ENCODE data around the gene THOC1. TPM values are rescaled to one million over a fixed set of nuclear protein-coding genes. Genes with fewer than 3 reads are reported as not detected.

The THOC1 gene
- total RNA-seq, 2 donors from 2014 or later: 81.8 to 99.6 TPM

DNA sequence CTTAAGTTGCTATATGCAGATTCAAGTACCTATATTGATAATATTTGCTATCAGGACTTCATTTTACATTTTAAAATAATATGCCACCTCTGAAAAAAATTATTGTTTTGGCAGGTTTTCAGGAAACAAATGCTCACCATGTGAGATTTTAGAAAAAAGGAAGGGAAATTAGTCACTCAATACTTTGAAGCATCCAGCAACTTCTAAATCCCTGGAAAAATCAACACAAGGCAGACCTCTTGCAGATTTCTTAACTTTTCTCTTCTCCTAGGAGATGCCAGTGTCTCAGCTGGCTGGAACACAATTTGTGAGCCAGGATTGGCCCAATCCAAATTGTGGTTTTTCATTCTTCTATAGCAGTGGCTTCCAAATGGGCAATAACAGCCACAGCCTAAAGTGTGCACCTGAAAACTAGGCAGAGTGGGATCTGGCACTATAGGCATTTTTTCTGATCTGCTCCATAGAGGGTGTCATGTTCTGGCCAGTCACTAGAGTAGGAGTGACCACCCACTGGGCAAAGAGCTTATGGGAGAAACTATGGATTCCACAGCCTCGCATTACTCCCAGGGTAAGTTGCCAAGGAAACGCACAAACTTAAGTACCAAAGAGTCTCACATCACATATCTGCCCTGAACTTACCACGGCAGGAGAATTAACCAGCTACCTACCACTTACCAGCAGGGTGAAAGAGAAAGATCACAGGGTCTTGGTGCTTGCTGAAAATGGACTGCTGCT, 28.1 kb upstream of the THOC1 start:
- TF ChIP-seq, protein P1, sequence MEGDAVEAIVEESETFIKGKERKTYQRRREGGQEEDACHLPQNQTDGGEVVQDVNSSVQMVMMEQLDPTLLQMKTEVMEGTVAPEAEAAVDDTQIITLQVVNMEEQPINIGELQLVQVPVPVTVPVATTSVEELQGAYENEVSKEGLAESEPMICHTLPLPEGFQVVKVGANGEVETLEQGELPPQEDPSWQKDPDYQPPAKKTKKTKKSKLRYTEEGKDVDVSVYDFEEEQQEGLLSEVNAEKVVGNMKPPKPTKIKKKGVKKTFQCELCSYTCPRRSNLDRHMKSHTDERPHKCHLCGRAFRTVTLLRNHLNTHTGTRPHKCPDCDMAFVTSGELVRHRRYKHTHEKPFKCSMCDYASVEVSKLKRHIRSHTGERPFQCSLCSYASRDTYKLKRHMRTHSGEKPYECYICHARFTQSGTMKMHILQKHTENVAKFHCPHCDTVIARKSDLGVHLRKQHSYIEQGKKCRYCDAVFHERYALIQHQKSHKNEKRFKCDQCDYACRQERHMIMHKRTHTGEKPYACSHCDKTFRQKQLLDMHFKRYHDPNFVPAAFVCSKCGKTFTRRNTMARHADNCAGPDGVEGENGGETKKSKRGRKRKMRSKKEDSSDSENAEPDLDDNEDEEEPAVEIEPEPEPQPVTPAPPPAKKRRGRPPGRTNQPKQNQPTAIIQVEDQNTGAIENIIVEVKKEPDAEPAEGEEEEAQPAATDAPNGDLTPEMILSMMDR (conservative IDR thresholded peaks at IDR 0.05): no peak
- DNase-seq: no peak
- Histone ChIP-seq H3K27me3 (ENCODE audit: control insufficient read depth, insufficient read depth, low read length, poor library complexity, severe bottlenecking) (no peaks in the 10 kb centered on the region), H3K9ac (ENCODE audit: extremely low read depth, low read length, poor library complexity, severe bottlenecking) (no peak overlapping the region), H3K27ac (ENCODE audit: low read depth, low read length) (no peak overlapping the region), H3K4me3 (ENCODE audit: low read length) (no peak overlapping the region), H3K9me3 (ENCODE audit: control insufficient read depth, low read length) (peaks cover 8% of the 10 kb centered on the region), H3K36me3 (ENCODE audit: control insufficient read depth, insufficient read depth, low read length) (no peaks in the 10 kb centered on the region), H3K4me1 (ENCODE audit: control insufficient read depth, insufficient read depth, low read length) (no peaks in the 10 kb centered on the region)
- no peak overlapping the region for H3K27ac Mint-ChIP-seq
- no peaks in the 10 kb centered on the region for H3K27me3 Mint-ChIP-seq (ENCODE audit: insufficient read depth)
- peaks cover 2% of the 10 kb centered on the region for H3K36me3 Mint-ChIP-seq (ENCODE audit: low read depth)
- 67% methylated on average over 3 of the region's 3 CpGs; no CpG with 5 or more reads in 1 of the 2 experiments for WGBS, 2 experiments (ENCODE audit: insufficient coverage in 1 of 2, insufficient read length in 1 of 2)
- peaks cover 7% of the 10 kb centered on the region for H3K9me3 Mint-ChIP-seq
- no peaks in the 10 kb centered on the region for H3K4me1 Mint-ChIP-seq
- H3K4me3 Mint-ChIP-seq: no peak overlapping the region

DNA sequence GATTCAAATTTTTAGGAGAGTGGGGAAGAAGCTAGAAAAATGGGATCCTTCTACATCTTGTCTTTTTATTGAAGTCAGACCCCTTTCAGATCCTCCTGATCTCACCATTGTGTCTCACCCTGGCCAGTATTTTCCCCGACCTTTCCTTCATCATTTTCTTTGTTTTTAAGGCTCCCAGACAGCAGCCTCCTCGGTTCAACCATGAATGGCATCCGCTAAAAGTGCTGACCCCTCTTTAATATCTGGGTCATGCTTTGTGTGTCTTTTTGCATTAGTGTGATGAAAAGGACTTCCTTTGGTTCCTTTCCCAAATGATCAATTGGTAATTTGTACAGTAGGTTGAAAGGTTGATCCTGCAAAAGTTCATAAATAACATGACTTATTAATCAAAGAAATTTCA, 26.7 kb upstream of the THOC1 start:
- H3K27ac Mint-ChIP-seq: no peak overlapping the region
- WGBS, 2 experiments (ENCODE audit: insufficient coverage in 1 of 2, insufficient read length in 1 of 2): 50 to 83% methylated on average over 2 to 3 of the region's 3 CpGs
- Histone ChIP-seq H3K27ac (ENCODE audit: low read depth, low read length) (no peak overlapping the region), H3K27me3 (ENCODE audit: control insufficient read depth, insufficient read depth, low read length, poor library complexity, severe bottlenecking) (no peaks in the 10 kb centered on the region), H3K9ac (ENCODE audit: extremely low read depth, low read length, poor library complexity, severe bottlenecking) (no peak overlapping the region), H3K4me1 (ENCODE audit: control insufficient read depth, insufficient read depth, low read length) (no peaks in the 10 kb centered on the region), H3K36me3 (ENCODE audit: control insufficient read depth, insufficient read depth, low read length) (no peaks in the 10 kb centered on the region), H3K9me3 (ENCODE audit: control insufficient read depth, low read length) (peaks cover 7% of the 10 kb centered on the region), H3K4me3 (ENCODE audit: low read length) (no peak overlapping the region)
- H3K27me3 Mint-ChIP-seq (ENCODE audit: insufficient read depth): no peaks in the 10 kb centered on the region
- H3K4me1 Mint-ChIP-seq: no peaks in the 10 kb centered on the region
- H3K36me3 Mint-ChIP-seq (ENCODE audit: low read depth): no peaks in the 10 kb centered on the region
- no peak overlapping the region for H3K4me3 Mint-ChIP-seq
- no peak for DNase-seq
- peaks cover 1% of the 10 kb centered on the region for H3K9me3 Mint-ChIP-seq
- TF ChIP-seq, protein P1 (conservative IDR thresholded peaks at IDR 0.05): no peak

DNA sequence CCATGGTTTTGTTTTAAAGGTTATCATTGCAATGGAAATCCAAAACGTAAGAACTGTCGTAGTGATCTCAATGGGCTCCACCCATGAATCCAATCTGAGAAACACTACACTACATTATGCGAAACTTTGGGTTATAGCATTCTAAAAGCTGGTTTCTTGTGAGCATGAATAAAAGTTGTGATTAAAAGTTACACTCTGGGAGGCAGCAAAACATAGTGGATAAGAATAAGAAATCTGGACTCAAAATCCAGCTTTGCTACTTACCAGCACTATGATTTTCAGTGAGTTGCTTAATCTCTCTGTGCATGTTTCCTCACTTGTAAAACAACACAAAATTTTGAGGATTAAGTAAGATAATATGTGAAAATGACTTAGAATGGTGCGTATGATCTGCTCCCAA, 25.7 kb upstream of the THOC1 start:
- Mint-ChIP-seq H3K27ac (no peak overlapping the region), H3K4me3 (no peak overlapping the region), H3K36me3 (ENCODE audit: low read depth) (no peaks in the 10 kb centered on the region), H3K4me1 (no peaks in the 10 kb centered on the region), H3K9me3 (no peaks in the 10 kb centered on the region), H3K27me3 (ENCODE audit: insufficient read depth) (no peaks in the 10 kb centered on the region)
- Histone ChIP-seq H3K36me3 (ENCODE audit: control insufficient read depth, insufficient read depth, low read length) (no peaks in the 10 kb centered on the region), H3K9me3 (ENCODE audit: control insufficient read depth, low read length) (peaks cover under 1% of the 10 kb centered on the region), H3K27me3 (ENCODE audit: control insufficient read depth, insufficient read depth, low read length, poor library complexity, severe bottlenecking) (no peaks in the 10 kb centered on the region), H3K4me1 (ENCODE audit: control insufficient read depth, insufficient read depth, low read length) (no peaks in the 10 kb centered on the region), H3K9ac (ENCODE audit: extremely low read depth, low read length, poor library complexity, severe bottlenecking) (no peak overlapping the region), H3K27ac (ENCODE audit: low read depth, low read length) (no peak overlapping the region), H3K4me3 (ENCODE audit: low read length) (no peak overlapping the region)
- WGBS, 2 experiments (ENCODE audit: insufficient coverage in 1 of 2, insufficient read length in 1 of 2): 94 to 95% methylated on average over 2 to 3 of the region's 4 CpGs
- no peak for DNase-seq
- TF ChIP-seq, protein P1 (conservative IDR thresholded peaks at IDR 0.05): no peak
